Sciatic nerve (tissue), 2 donors: ENCODE results near the gene ACER1. TPM values are rescaled to one million over a fixed set of nuclear protein-coding genes. Genes with fewer than 3 reads are reported as not detected.
"Not testable (repeated sequence)": the region's sequence is repeated elsewhere in the genome, so short reads cannot be mapped to it uniquely, and the experiment has no call there.

Experiments
- ATAC-seq: fragments of 200-7000 bp; cut with Tn5 transposase; one replicate; pipeline ENCODE4 v1.9.1; 2020; ENCODE audit warnings: mild to moderate bottlenecking, moderate library complexity
- DNase-seq: peaks from one replicate; pipeline ENCODE4 v3.0.0-alpha.2; 2020; ENCODE audit warnings: low spot score
- intact Hi-C: fragments of 100-400 bp; cut with DNase I; formaldehyde crosslinking; loops from one replicate; pipeline ENCODE4 v1.14.2; 2022
- total RNA-seq: library from RNA; stranded (reverse); fragmentation: NEBNext Ultra II Directional; extraction: Animal tissue kit (Norgen Biotek cat#: 25700); gene quantifications from one replicate; pipeline ENCODE4 v1.2.1, GENCODE V29; 2021
- donor health status: DM: no; HTN: no; CAD: no.
- donor health status: DM: no; HTN: no; CAD: no.

ACER1 gene
- total RNA-seq, 1 donor from 2014 or later, result not detected

GRCh38 chr19:6359568-6360341 is 26.3 kb upstream of the ACER1 start:
- ATAC-seq (no peak), DNase-seq (no peak)
- intact Hi-C loops, result no loop called here

DNA sequence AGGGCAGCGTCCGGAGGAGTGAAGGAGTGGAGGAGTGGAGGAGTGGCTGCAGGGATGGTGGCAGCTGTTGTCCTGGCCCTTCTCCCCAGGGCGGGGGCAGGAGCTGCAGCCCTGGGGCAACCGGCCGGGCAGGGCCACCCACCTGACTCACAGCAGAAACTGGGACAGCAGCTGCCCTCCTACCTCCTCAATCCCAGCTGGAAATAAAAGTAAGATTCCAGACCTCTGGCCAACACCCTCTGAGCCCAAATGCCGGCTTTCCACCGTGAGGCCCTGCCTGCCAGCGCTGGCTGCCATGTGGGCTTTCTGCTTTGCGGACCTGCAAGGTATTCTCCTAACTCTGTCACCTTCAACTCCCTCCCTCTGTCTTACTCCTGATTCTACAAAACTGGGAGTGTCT is 24.6 kb upstream of the ACER1 start:
- intact Hi-C loops, result no loop called here
- DNase-seq (no peak), ATAC-seq (no peak)

- intact Hi-C loops, result no loop called here
- DNase-seq, result no peak
- ATAC-seq, result no peak
These were observed 23.8 kb upstream of the ACER1 start for GRCh38 chr19:6357174-6357573.

- intact Hi-C loops, ATAC-seq: not testable (repeated sequence)
These were observed 22.1 kb upstream of the ACER1 start for GRCh38 chr19:6355321-6356040.

GRCh38 chr19:6354098-6354674 is 20.8 kb upstream of the ACER1 start:
- DNase-seq, result no peak
- intact Hi-C loops, result no loop called here
- ATAC-seq, result no peak

More at GRCh38 chr19:6355321-6356040, 22.1 kb upstream of the ACER1 start:
- not testable (repeated sequence) for DNase-seq

- intact Hi-C loops, result no loop called here
- no peak for DNase-seq
- ATAC-seq, result no peak
These were observed 19.2 kb upstream of the ACER1 start for GRCh38 chr19:6352381-6353165.

DNA sequence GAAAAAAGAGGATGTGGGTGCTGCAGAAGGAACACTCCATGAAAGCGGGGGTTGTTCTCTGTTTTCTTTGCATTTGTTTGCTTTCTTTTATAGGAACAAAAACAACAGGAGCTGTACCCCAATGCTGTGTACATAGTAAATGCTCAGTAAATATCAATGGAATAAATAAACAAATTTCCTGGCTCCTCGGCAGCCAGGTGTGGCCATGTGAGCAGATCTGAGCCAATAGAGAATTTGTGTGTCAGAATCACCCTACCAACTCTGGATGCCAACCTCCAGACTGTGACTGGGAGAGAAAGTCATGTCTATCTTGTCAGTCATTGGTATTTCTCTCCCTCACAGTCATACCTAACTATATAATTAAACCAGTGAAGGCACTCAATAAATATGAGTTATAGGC is 17.3 kb upstream of the ACER1 start:
- ATAC-seq (no peak), DNase-seq (no peak)
- intact Hi-C loops, result no loop called here

DNA sequence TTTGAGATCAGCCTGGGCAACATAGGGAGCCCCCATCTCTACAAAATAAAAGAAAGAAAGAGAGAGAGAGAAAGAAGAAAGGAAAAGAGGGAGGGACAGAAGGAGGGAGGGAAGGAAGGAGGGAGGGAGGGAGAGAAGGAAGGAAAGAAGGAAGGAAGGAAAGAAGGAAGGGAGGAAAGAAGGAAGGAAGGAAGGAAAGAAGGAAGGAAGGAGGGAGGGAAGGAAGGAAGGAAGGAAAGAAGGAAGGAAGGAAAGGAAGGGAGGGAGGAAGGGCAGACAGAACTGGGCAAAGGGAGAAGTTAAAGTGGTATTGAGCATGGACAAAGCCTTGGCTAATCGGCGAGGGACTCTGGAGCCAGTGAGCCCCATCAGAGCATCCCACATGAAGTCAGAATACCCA is 15.9 kb upstream of the ACER1 start:
- ATAC-seq, intact Hi-C loops, DNase-seq: not testable (repeated sequence)

DNA sequence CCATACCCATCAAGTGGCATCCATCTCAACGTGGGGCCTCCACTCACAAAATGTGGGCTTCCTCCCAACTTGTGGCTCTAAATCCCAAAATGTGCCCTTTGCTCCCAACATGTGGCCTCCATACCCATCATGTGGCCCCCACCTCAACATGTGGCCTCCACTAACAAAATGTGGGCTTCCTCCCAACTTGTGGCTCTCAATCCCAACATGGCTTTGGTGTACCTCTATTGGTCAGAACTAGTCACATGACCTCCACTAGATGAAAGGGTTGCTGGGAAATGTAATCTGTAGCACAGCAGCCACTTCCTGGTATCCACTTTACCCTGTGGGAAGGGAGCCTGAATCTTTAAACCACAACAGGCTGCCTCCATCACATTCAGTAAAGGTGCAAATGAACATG is 10.1 kb upstream of the ACER1 start:
- no peak for ATAC-seq
- intact Hi-C loops, result no loop called here

DNA sequence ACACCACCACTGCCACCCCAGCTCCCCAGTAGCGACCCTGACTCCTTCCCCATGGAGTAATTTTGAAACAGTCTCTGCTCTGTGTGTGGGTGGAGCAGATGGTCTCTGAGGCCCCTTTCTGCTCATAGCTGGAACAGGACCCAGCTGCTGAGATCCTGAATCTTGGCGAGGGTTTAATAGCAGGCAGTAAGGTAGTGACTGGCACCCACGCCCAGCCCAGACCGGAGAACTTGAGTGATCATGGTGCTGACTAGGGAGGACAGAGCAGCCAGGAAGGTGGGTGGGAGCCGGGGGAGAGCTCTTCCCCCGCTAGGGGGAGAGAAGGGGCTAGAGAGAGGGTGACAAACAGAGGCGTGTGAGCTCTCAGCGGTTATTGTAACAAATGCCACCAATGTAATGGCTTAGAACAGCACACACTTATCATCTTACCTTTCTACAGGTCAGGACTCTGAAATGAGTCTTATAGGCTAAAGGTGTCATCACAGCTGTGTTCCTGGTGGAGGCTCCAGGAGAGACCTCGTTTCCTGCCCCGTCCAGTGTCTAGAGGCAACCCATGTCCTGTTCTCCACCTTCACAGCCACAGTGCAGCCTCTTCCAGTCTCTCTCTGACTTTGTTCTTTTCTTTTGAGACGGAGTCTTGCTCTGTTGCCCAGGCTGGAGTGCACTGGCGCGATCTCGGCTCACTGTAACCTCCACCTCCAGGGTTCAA is 7.2 kb upstream of the ACER1 start:
- DNase-seq (no peak), ATAC-seq (no peak)
- intact Hi-C loops, result no loop called here

More for the DNA sequence above, 10.1 kb upstream of the ACER1 start:
- no peak for DNase-seq

DNA sequence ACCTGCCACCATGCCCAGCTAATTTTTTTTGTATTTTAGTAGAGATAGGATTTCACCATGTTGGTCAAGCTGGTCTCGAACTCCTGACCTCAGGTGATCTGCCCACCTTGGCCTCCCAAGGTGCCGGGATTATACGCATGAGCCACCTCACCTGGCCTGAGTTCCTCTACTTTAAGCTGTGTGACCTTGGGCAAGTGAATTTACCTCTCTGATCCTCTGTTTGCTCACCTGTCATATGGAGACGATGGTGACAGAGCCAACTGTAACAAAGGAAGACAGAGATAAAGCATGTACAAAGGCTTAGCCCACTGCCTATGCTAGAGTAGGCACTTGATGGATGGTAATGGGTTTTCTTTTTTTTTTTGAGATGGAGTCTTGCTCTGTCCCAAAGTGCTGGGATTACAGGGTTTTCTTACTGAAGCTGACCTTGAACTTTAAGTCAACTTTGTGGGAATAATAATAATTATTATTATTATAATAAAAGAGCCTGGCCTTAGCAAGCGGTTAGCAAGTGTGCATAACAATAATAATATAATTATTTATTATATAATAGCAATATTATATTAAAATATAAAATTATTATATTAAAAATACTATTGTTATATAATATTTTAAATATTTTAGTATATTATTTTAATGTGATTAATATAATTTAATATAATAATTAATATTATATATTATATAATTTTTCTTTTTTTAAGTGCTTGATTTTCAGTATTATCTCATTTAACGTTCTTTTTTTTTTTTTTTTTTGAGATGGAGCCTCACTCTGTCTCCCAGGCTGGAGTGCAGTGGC is 1.3 kb upstream of the ACER1 start:
- ATAC-seq (no peak), DNase-seq (no peak)
- intact Hi-C loops, result no loop called here

GRCh38 chr19:6326815-6327214 is 6.6 kb downstream of the ACER1 start:
- no peak for DNase-seq
- ATAC-seq, result no peak
- intact Hi-C loops, result no loop called here

DNA sequence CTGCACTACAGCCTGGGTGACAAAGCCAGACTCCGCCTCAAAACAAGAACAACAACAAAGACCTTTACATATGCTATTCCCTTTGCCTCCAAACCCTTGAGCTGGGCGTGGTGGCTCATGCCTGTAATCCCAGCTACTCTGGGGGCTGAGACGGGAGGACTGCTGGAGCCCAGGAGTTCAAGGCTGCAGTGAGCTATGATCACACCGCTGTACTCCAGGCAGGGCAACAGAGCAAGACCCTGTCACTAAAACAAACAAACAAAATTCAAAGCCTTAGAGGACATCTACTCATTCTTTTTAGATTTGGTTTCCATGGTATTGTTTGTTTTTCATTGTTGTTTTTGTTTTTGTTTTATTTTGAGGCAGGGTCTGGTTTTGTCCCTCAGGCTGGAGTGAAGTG is 7.8 kb downstream of the ACER1 start:
- intact Hi-C loops, result no loop called here
- no peak for ATAC-seq
- no peak for DNase-seq

- intact Hi-C loops, result no loop called here
- ATAC-seq (no peak), DNase-seq (no peak)
These were observed 8.7 kb downstream of the ACER1 start for GRCh38 chr19:6324757-6325156.

DNA sequence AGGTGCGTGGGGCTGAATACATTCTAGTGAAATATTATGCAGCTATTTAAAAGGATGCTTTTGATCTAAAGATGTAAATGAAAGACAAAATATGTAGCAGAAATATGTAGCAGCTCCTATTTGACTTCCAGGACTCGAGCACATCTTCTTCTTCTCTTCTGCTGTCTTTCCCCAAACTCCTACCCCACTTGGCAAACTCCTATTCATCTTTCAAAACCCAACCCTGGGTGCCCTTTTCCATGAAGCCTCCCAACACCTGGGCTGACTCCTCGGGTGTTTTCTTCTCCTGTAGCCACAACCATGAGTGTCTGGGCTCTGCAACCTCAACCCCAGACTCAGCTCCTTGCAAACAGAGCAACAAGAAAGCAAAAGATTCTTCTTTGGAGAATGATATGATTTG is 11.1 kb downstream of the ACER1 start:
- ATAC-seq (no peak), DNase-seq (no peak)
- intact Hi-C loops, result no loop called here

DNA sequence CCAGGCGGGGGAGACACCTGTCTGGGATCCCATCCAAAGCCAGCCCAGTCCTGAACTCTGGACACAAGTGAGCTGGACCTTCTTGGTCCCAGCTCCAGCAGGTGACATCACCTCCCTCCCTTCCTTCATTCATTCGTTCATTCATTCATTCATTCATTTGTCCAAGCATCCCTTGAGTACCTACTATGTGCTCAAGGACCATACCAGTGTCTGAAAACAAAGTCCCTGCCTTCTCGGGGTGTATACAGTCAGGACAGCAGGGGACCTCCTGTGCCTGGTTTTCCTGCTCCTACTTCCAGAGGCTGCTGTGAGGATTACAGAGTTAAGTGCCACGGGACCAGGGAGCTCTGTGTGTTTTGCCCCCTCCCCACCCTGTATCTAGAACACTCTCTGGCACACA is 14.0 kb downstream of the ACER1 start:
- DNase-seq, result no peak
- intact Hi-C loops, result no loop called here
- ATAC-seq, result no peak

- intact Hi-C loops, result no loop called here
- no peak for DNase-seq
These were observed 14.6 kb downstream of the ACER1 start for GRCh38 chr19:6318772-6319171.

DNA sequence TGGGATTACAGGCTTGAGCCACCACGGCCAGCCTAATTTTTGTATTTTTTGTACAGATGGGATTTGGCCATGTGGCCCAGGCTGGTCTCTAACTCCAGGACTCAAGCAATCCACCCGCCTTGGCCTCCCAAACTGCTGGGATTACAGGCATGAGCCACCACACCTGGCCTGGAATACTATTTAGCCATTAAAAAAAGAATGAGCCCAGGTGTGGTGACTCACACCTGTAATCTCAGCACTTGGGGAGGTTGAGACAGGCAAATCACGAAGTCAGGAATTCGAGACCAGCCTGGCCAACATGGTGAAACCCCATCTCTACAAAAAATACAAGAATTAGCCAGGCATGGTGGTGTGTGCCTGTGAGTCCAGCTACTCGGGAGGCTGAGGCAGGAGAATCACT is 17.8 kb downstream of the ACER1 start:
- DNase-seq, ATAC-seq, intact Hi-C loops: not testable (repeated sequence)

More at GRCh38 chr19:6318772-6319171, 14.6 kb downstream of the ACER1 start:
- ATAC-seq, result no peak
